IPS-18c (cell line): Measurements from ENCODE around the gene SPDYC.

Source experiments
- H3K4me3 ChIP-seq: 2 replicates; pipeline ENCODE4 v1.7.0; 2013; ENCODE audit warnings: low read depth, mild to moderate bottlenecking, low read length, moderate library complexity; ENCODE audit not compliant: insufficient read depth
- H3K9me3 ChIP-seq: one replicate; pipeline ENCODE4 v1.6.1; 2013; ENCODE audit warnings: mild to moderate bottlenecking, low read length, moderate library complexity; ENCODE audit not compliant: control insufficient read depth, insufficient read depth

SPDYC gene

DNA sequence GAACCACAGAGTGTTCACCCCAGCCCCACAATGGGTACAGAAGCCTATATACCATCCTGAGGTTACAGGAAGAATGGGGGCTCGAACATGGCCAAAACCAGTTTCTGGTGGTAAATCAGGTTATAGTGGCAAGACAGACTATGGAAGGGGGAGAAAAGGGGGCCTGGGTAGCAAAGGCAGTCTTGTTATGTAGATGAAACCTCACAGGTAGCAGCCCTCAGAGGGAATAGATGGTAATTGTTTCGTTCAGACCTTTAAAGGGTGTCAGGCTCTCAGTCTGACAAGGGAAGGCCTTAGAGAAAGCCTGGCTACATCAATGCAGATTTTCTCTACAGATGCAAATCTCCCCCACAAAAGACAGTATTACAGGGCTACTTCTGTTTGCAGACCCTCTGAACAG lies 15.1 kb downstream of the SPDYC start:
- Histone ChIP-seq H3K4me3 (no peak overlapping the region), H3K9me3 (no peaks in the 10 kb centered on the region)

DNA sequence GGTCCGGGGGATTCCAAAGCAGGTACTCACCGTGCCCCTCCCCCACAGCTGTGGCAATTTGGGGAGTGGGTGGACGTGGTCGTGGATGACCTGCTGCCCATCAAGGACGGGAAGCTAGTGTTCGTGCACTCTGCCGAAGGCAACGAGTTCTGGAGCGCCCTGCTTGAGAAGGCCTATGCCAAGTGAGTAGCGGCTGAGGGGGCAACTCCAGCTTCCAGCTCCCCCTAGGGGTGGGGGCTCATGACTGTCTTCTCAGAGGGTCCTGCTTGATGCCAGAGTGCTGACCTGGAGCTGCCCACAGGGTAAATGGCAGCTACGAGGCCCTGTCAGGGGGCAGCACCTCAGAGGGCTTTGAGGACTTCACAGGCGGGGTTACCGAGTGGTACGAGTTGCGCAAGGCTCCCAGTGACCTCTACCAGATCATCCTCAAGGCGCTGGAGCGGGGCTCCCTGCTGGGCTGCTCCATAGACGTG lies 15.9 kb downstream of the SPDYC start:
- H3K9me3 ChIP-seq, result no peaks in the 10 kb centered on the region
- H3K4me3 ChIP-seq, result no peak overlapping the region

DNA sequence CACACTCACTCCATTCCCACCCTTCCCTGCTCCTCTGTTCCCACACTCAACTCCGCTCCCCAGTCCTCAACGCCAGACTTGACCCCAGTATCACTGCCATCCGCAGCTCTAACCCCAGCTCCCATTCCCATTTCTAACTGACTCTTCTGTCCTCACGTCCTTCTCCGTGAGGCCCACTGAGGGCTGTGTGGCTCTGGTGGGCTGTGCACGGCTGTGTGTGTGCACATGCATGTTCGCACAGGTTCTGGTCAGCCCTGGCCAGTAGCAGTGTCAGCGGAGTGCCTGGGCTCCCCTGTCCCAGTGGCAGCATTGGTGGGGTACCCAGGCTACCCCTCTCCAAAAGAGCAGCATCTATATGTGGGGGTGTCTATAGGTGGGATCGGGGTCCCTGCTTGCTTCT lies 16.7 kb downstream of the SPDYC start:
- H3K9me3 ChIP-seq, result no peaks in the 10 kb centered on the region

DNA sequence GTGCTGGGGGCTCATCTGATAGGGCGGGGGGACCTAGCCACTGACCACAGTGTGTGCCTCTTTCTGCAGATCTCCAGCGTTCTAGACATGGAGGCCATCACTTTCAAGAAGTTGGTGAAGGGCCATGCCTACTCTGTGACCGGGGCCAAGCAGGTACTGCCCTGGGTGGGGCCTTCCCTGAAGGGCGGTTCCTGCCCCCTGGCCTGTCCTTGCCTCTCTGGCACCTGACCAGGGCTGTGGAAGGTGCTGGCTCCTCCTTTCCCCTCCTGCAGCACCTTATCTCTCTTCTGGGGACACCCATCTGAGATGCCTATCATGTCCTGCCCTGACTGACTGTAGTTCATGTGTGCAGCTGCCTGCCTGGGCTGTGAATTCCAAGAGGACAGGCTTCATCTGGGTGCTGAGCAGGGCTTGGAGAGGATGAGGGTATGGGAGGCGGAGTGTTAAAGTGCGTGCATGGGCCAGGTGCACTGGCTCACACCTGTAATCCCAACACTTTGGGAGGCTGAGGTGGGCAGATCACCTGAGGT lies 17.2 kb downstream of the SPDYC start:
- H3K4me3 ChIP-seq, result no peak overlapping the region

More for the DNA sequence above, 16.7 kb downstream of the SPDYC start:
- H3K4me3 ChIP-seq, result no peak overlapping the region

DNA sequence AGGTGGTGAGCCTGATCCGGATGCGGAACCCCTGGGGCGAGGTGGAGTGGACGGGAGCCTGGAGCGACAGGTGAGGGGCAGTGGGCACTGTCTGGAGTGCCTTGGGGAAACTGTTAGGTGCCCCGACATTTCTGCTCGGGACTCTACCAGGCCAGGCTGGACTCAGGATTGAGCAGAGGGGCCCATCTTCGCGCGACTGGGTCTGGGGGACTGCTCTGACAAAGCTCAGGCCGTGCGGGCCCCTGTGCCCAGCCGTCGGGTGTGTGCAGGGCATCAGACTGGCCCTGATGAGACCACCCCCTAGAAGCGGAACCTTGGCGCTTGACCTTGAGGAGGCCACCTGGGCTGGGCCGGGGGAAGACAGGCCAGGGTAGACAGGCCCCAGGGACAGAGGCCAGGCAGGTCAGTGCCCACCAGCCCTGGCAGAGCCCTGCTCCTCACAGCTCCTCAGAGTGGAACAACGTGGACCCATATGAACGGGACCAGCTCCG lies 18.0 kb downstream of the SPDYC start:
- H3K9me3 ChIP-seq, result no peaks in the 10 kb centered on the region
- H3K4me3 ChIP-seq, result no peak overlapping the region

More for the DNA sequence above, 17.2 kb downstream of the SPDYC start:
- no peaks in the 10 kb centered on the region for H3K9me3 ChIP-seq

DNA sequence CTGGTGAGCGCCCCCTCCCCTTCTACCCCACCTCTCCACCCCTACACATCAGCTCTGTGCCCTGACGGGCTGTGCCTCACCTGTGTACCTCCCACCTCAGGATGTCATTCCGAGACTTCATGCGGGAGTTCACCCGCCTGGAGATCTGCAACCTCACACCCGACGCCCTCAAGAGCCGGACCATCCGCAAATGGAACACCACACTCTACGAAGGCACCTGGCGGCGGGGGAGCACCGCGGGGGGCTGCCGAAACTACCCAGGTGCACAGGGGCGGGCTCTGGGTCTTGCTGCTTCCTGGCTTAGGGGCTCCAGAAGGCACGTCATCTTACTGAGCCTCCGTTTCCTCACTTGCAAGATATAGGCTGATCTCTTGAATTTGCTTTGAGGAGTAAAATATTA lies 18.5 kb downstream of the SPDYC start:
- H3K4me3 ChIP-seq, result no peak overlapping the region
- no peaks in the 10 kb centered on the region for H3K9me3 ChIP-seq

DNA sequence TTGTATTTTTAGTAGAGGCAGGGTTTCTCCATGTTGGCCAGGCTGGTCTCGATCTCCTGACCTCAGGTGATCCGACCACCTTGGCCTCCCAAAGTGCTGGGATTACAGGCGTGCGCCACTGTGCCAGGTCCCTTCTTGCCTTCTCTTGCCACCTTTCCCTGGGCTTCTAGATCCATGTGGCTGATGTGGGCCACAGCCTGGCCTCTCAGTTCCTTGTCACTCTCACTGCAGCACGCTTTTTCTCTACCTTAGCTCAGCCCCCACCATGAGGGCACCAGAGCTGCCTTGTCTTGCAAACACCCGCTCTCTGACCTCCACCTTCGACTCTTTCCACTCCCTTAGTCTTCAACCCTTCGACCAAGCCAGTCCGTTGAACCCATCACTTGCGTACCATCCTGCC lies 19.2 kb downstream of the SPDYC start:
- no peaks in the 10 kb centered on the region for H3K9me3 ChIP-seq
- no peak overlapping the region for H3K4me3 ChIP-seq

DNA sequence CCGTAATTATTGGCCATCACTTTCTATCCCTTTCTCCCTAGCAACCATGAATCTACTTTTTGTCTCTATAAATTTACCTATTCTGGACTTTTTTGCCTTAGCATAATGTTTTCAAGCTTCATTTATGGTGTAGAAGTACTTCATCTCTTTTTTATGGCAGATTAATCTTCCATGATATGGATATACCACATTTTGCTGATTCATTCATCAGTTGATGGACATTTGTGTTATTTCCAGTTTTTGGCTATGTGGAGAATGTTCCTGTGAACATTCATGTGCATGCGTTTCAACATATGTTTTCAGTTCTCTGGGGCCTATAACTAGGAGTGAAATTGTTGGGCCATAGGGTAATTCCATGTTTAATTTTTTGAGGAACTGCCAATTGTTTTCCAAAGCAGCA lies 24.5 kb downstream of the SPDYC start:
- Histone ChIP-seq H3K9me3 (no peaks in the 10 kb centered on the region), H3K4me3 (no peak overlapping the region)

DNA sequence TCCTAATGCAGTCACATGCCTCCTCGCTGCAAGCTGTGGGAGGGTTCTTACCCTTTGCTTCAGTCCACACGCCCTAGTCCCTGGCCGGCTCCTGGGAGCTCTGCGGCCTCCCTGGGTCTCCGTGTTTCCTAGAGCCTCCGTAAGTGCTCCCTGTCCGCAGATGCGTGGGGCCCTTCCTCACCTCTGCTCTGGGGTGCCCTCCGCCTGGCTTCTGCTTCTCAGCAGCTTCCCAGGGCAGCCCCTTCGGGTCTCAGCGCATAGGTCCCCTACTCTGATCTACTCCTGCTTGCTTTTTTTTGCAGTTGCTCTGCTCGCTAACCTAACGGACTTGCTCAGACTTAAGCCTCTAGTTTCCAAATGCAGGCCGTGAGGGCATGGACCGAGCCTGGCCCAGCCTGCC lies 34.1 kb downstream of the SPDYC start:
- Histone ChIP-seq H3K4me3 (no peak overlapping the region), H3K9me3 (no peaks in the 10 kb centered on the region)

DNA sequence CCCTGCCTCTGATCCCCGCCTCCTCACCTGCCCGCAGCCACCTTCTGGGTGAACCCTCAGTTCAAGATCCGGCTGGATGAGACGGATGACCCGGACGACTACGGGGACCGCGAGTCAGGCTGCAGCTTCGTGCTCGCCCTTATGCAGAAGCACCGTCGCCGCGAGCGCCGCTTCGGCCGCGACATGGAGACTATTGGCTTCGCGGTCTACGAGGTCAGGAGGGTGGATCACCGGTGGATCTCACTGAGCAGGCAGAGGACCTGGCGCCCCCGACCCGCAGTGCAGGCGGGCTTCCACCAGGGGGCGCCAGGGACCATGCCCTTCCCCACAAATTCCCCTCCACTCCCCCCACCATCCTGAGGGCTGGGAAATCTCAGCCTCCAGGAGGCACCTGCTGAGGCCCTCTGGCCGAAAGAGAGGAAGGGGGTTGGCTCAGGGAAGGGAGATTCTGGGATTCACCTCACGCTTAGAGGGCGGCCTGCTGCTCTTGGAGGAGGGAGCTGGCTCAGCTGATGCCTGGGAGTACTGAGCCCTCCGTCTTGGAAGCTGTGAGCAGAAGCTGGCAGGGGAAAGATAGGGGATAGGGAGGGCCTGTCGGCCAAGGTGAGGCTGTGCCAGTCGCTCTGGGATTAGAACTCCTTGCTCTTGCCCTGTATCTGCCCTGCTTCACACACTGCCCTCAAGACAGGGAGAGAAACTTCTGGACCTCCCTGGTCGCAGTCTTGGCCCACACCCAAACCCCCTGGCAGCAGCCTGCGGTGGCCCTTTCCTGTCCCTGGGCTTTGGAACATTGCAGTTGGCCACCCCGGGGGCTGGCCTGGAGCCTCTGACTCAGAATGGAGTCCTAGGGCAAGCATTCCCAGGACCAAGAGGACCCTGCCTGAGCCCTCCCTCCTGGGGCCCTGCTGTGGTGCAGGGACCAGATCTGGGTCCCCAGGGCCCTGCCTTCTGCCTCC lies 34.9 kb downstream of the SPDYC start:
- no peak overlapping the region for H3K4me3 ChIP-seq
- no peaks in the 10 kb centered on the region for H3K9me3 ChIP-seq

DNA sequence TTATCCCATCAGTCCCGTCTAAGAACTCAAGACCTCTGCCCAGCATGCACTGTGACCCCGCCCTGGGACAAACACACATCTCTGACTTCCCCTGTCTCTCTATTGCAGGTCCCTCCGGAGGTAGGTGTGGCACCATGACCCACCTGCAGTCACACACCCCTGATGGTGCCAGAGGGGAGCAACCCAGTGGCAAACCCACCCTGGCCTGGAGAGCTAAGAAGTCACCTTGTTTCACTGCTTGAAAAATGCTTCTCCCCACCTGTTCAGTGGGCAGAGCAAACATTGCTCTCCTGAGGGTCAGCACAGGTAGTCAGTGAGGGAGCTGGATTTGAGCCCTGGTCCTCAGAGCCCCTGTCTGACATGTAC lies 35.6 kb downstream of the SPDYC start:
- no peaks in the 10 kb centered on the region for H3K9me3 ChIP-seq

DNA sequence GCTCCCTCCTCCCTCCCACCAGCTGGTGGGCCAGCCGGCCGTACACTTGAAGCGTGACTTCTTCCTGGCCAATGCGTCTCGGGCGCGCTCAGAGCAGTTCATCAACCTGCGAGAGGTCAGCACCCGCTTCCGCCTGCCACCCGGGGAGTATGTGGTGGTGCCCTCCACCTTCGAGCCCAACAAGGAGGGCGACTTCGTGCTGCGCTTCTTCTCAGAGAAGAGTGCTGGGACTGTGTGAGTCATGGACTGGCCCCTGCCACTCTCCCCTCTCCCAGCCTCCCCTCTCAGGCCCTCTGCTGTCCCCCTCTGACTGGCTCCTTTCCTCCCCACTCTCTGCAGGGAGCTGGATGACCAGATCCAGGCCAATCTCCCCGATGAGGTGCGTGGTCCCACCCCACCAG lies 36.4 kb downstream of the SPDYC start:
- Histone ChIP-seq H3K9me3 (no peaks in the 10 kb centered on the region), H3K4me3 (no peak overlapping the region)

More for the DNA sequence above, 35.6 kb downstream of the SPDYC start:
- H3K4me3 ChIP-seq, result no peak overlapping the region

DNA sequence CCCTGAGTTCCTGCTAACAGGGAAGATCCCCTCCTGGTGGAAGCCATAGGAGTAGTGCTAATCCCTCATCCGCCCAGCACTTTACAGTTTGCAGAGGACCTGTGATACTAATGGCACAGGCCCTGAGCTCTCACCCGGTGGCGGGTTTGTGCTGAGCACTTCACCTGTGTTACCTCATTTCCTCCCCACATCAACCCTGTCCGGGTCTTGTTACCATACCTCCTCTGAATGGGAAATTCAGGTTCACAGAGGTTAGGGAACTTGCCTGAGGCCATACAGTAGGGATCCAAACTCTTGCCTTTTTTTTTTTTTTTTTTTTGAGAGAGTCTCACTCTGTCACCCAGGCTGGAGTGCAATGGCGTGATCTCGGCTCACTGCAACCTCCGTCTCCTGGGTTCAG lies 36.9 kb downstream of the SPDYC start:
- Histone ChIP-seq H3K4me3 (no peak overlapping the region), H3K9me3 (no peaks in the 10 kb centered on the region)

DNA sequence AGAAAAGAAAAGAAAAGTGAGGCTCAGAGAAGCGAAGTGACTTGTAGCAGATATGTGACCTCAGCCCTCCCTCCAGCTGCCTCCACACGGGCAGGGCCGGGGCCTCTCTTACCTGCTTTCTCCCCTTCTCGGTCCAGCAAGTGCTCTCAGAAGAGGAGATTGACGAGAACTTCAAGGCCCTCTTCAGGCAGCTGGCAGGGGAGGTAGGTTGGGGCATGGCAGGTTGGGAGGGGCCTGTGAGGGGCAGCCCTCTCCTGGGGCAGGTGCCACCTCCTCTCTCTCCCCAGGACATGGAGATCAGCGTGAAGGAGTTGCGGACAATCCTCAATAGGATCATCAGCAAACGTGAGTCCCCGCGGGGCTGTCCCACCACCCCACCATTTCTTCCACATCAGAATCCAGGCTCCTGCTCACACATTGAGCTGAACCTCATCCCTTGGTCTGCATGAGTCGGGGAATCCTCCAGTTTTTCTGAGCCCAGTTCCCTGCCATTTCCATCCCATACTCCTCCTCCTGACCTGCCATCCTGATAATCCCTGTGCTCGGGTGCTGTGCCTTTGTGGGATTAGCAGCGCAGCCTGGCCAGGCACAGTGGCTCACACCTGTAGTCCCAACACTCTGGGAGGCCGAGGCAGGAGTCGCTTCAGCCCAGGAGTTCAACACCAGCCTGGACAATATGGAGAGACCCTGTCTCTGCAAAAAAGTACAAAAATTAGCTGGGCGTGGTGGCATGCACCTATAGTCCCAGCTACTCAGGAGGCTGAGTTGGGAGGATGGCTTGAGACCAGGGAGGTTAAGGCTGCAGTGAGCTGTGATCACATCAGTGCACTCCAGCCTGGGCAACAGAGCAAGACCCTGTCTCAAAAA lies 38.1 kb downstream of the SPDYC start:
- no peak overlapping the region for H3K4me3 ChIP-seq

DNA sequence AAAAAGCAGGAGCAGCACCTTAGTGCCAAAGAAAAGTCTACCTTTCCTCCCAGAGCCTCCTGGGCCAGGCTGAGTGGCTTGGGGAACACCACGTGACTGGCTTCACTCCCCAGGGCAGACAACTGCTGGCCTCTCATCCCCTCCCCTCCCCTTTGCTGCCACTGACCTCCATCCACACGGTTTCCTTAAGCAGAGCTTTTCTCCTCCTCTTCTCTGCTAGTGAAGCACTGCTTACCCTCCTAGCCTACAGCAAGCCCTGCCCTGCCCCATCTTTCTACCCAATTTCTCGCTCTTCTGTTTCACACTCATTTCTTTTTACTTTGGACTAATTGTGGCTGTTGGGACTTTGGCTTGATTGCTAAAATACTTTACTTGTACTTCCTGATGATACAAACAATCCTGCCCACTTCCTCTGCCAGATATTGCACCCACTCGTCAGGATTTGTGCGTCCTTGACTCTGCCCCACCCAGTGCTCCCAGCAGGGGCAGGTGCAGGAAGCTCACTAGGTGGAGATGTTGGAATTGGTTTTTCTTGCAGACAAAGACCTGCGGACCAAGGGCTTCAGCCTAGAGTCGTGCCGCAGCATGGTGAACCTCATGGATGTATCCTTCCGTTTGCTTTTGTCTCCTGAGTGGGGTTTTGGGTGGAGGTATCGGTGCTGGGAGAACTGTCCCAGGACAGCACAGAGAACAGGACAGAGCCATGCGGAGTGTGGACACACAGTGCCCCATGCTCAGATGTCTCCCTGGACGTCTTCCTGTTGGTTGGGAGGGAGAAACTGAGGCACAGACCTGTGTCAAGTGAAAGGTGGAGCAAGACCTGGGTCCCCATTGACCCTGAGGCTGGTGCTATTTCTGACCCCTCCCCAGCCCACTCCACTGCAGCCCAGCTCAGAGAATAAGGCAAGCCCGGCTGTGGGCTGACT lies 39.0 kb downstream of the SPDYC start:
- Histone ChIP-seq H3K9me3 (no peaks in the 10 kb centered on the region), H3K4me3 (no peak overlapping the region)

More for the DNA sequence above, 38.1 kb downstream of the SPDYC start:
- no peaks in the 10 kb centered on the region for H3K9me3 ChIP-seq

DNA sequence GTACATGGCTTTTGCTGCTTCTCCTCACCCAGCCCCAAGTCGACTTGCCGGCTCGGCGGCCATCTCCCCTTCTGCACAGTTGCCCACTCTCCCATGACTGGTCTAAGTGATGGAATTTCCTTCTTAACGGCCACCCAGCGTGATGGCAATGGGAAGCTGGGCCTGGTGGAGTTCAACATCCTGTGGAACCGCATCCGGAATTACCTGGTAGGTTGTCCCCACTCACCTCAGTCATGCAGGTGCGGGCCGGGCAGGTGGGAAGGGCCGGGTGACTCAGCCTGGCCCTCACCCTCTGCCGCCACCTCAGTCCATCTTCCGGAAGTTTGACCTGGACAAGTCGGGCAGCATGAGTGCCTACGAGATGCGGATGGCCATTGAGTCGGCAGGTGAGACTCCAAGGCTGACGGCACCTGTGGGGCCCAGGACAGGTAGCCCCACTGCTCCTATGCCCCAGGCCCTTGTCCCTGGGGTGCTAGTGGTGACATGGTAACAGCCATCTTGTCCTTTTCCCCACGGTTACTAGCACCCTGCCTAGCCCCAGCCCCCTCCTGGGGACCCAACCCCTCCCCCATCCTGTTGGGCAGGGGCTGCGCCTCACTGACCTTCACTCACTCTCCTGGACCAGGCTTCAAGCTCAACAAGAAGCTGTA lies 39.8 kb downstream of the SPDYC start:
- H3K4me3 ChIP-seq, result no peak overlapping the region
- no peaks in the 10 kb centered on the region for H3K9me3 ChIP-seq
